ENCODE measurements around the gene TANK.
A peak's percentile ranks its signal among the peaks of the same experiment; 100 is the strongest.

The TANK gene

DNA sequence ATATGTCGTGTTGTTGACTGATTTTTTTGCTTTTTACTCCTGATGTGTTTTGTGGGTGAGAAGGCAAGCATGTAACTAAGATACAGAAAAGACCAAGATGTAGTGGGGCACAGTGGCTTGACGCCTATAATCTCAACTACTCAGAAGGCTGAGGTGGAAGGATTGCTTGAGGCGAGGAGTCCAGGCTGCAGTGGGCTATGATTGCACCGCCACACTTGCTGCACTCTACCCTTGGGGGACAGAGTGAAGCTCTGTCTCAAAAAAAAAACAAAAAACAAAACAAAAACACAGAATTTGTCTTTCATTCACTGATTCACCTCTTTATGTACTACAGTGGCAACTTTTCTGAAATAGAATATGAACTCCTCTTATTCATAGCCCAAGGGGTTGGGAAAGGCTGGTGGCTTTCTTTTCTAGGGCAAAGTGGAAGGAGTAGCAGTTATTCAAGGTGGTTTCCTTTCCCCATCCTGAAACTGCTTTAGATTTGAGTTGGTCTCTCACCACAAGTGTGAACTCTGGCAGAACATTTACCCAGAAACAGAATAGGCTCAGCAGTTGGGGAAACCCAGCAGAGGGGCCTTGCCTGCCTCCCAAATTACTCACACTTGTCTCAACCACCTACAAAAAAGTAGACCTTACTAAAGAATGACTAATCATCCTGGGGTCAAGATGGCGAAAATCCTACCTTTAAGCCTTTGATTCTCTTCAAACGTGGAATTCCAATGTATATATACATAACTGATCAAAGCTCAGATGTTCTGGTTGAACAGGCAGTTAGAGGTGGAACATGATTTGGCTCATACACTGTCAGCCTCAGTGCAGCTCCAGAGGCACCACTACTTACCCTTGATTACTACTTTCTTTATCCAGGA is 6.5 kb downstream of the TANK start:
- TF ChIP-seq CTCF (IDR thresholded peaks at IDR 0.05; ENCODE audit: poor library complexity, severe bottlenecking) = no peak
- ATAC-seq (ENCODE audit: low read depth) = no peak; the same call in 2 of the 3 replicates
- Histone ChIP-seq H3K4me1 (ENCODE audit: insufficient read depth, poor library complexity, severe bottlenecking) (peaks cover 27% of the 10 kb centered on the region), H3K4me3 (ENCODE audit: severe bottlenecking) (no peak overlapping the region), H3K27ac (ENCODE audit: poor library complexity, severe bottlenecking) (no peak overlapping the region), H3K9me3 (ENCODE audit: severe bottlenecking) (no peaks in the 10 kb centered on the region), H3K27me3 (ENCODE audit: insufficient read depth, poor library complexity, severe bottlenecking) (no peaks in the 10 kb centered on the region), H3K36me3 (ENCODE audit: low read depth) (peaks cover 42% of the 10 kb centered on the region)
- no peak for DNase-seq (ENCODE audit: low spot score)

DNA sequence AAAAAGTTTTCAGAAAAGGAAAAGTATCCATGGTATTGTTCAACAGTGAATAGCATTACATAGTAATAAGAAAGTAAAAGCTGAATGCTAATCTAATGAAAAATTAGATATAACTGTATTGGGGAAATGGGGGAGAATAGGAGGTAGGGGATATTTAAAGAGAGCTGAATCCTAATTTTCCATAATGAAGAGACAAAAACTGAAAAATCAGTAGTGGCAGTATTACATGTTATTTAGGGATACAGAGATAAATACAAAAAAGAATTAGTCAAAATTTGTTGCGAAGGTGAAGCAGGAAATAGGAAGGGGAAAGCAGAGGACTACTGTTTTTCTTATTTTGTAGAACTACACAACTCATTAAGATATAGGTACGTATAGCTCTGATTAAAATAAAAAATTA is 9.1 kb downstream of the TANK start:
- Histone ChIP-seq H3K9me3 (ENCODE audit: severe bottlenecking) (no peaks in the 10 kb centered on the region), H3K27ac (ENCODE audit: poor library complexity, severe bottlenecking) (no peak overlapping the region), H3K27me3 (ENCODE audit: insufficient read depth, poor library complexity, severe bottlenecking) (no peaks in the 10 kb centered on the region), H3K4me1 (ENCODE audit: insufficient read depth, poor library complexity, severe bottlenecking) (peaks cover 20% of the 10 kb centered on the region), H3K36me3 (ENCODE audit: low read depth) (peaks cover 33% of the 10 kb centered on the region), H3K4me3 (ENCODE audit: severe bottlenecking) (no peak overlapping the region)
- no peak for TF ChIP-seq CTCF (IDR thresholded peaks at IDR 0.05; ENCODE audit: poor library complexity, severe bottlenecking)
- no peak for DNase-seq (ENCODE audit: low spot score)
- no peak for ATAC-seq (ENCODE audit: low read depth)

DNA sequence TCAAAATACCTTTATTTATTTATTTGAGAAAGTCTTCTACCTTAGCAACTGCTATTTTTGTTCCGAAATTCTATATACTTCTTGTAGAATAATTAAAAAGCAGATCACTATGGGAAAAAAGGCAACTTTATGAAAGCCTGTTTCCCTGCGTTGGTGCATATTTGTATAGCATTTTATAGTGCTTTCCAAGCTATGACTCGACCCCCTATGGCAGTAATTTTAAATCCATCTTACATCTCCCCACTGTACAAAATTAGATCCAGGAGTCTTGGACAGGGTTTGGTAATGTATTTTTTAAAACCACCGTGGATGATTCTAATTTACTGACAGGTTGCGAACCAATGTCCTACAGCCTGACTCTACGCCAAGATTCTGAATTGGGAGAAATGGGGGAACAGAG is 10.1 kb downstream of the TANK start:
- TF ChIP-seq CTCF (IDR thresholded peaks at IDR 0.05; ENCODE audit: poor library complexity, severe bottlenecking) = no peak
- H3K9me3 ChIP-seq (ENCODE audit: severe bottlenecking) = no peaks in the 10 kb centered on the region
- no peak for DNase-seq (ENCODE audit: low spot score)
- no peak for ATAC-seq (ENCODE audit: low read depth)
- peak overlapping the region; percentile 56 for H3K27ac ChIP-seq (ENCODE audit: poor library complexity, severe bottlenecking)
- peaks cover 20% of the 10 kb centered on the region for H3K4me1 ChIP-seq (ENCODE audit: insufficient read depth, poor library complexity, severe bottlenecking)
- no peak overlapping the region for H3K4me3 ChIP-seq (ENCODE audit: severe bottlenecking)
- H3K36me3 ChIP-seq (ENCODE audit: low read depth) = peaks cover 33% of the 10 kb centered on the region
- H3K27me3 ChIP-seq (ENCODE audit: insufficient read depth, poor library complexity, severe bottlenecking) = no peaks in the 10 kb centered on the region

- Histone ChIP-seq H3K27ac (ENCODE audit: poor library complexity, severe bottlenecking) (peak overlapping the region; percentile 56), H3K27me3 (ENCODE audit: insufficient read depth, poor library complexity, severe bottlenecking) (no peaks in the 10 kb centered on the region), H3K36me3 (ENCODE audit: low read depth) (peaks cover 28% of the 10 kb centered on the region), H3K9me3 (ENCODE audit: severe bottlenecking) (no peaks in the 10 kb centered on the region), H3K4me1 (ENCODE audit: insufficient read depth, poor library complexity, severe bottlenecking) (peaks cover 20% of the 10 kb centered on the region), H3K4me3 (ENCODE audit: severe bottlenecking) (no peak overlapping the region)
- ATAC-seq (ENCODE audit: low read depth) (peak; percentile 76), DNase-seq (ENCODE audit: low spot score) (no peak)
- TF ChIP-seq CTCF (IDR thresholded peaks at IDR 0.05; ENCODE audit: poor library complexity, severe bottlenecking) = no peak
Measured at GRCh38 chr2:161170958-161171932, 11.0 kb downstream of the TANK start.
